Prostate gland (tissue), 2 donors: ENCODE data around the gene PEMT.

ENCODE experiments used
- POLR2A ChIP-seq: fragments of 450-650 bp; IDR thresholded peaks from one replicate; pipeline ENCODE4 v1.6.1; 2016; ENCODE audit warnings: antibody characterized with exemption, mild to moderate bottlenecking
- POLR2AphosphoS5 ChIP-seq: sonication (generic); formaldehyde crosslinking; IDR thresholded peaks from one replicate; pipeline ENCODE4 v1.6.1; 2017; ENCODE audit warnings: antibody characterized with exemption
- TF ChIP-seq, protein P1 (sequence below), 4 experiments: fragments of 200-600 bp in 2 of 4; fragments of 450-650 bp in 2 of 4; sonication (generic) in 2 of 4; IDR thresholded peaks; 1 replicate in 3 of 4; 2 replicates in 1 of 4; pipeline ENCODE4 v1.5.1; 2016 to 2019; ENCODE audit warnings: antibody characterized with exemption in 4 of 4, mild to moderate bottlenecking in 2 of 4, moderate library complexity in 2 of 4

DNA sequence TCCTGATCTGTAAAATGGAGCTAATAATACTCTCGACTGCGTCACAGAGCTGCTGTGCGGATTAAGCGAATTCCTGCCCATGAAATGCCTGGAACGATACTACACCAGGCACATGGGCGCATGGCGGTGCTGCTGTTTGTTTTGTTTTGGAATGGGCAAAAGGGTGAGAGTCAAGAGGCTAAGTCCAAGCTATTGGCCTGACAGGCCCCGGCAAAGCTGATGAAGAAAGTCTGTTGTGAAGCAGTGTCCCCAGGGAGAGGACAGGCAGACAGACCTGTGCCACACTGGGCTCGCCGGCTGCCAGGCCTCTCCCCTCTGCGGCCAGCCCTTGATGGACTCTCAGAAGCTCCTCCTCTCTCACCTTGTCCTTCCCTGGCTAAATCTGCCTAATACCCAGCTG is 64.0 kb downstream of the PEMT start:
- TF ChIP-seq, protein P1, sequence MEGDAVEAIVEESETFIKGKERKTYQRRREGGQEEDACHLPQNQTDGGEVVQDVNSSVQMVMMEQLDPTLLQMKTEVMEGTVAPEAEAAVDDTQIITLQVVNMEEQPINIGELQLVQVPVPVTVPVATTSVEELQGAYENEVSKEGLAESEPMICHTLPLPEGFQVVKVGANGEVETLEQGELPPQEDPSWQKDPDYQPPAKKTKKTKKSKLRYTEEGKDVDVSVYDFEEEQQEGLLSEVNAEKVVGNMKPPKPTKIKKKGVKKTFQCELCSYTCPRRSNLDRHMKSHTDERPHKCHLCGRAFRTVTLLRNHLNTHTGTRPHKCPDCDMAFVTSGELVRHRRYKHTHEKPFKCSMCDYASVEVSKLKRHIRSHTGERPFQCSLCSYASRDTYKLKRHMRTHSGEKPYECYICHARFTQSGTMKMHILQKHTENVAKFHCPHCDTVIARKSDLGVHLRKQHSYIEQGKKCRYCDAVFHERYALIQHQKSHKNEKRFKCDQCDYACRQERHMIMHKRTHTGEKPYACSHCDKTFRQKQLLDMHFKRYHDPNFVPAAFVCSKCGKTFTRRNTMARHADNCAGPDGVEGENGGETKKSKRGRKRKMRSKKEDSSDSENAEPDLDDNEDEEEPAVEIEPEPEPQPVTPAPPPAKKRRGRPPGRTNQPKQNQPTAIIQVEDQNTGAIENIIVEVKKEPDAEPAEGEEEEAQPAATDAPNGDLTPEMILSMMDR (IDR thresholded peaks at IDR 0.05), result no peak
- TF ChIP-seq POLR2A (no peak), POLR2AphosphoS5 (no peak)
